Adrenal gland (tissue), 5 donors: ENCODE measurements around the gene NUDT4B.
"Not testable (repeated sequence)": the region's sequence is repeated elsewhere in the genome, so short reads cannot be mapped to it uniquely, and the experiment has no call there.

ENCODE experiments used
- POLR2A ChIP-seq, 2 donors: fragments of 450-650 bp; IDR thresholded peaks; one replicate each; pipeline ENCODE4 v1.6.1; 2017; ENCODE audit warnings: antibody characterized with exemption in 2 of 2, mild to moderate bottlenecking in 2 of 2, moderate library complexity in 1 of 2
- TF ChIP-seq, protein P1 (sequence below), 6 experiments: fragments of 450-650 bp in 4 of 6; fragments of 200-600 bp in 2 of 6; sonication (generic) in 1 of 6; IDR thresholded peaks; 1 replicate in 5 of 6; 2 replicates in 1 of 6; pipeline versions ENCODE4 v1.5.1 to v1.8.0; 2016 to 2021; ENCODE audit warnings: antibody characterized with exemption in 6 of 6, mild to moderate bottlenecking in 2 of 6, moderate library complexity in 1 of 6
- donor health status: DM: no; HTN: no; CAD: no.

GRCh38 chr1:148738667-148739066 lies 9.9 kb upstream of the NUDT4B start:
- TF ChIP-seq, protein P1, sequence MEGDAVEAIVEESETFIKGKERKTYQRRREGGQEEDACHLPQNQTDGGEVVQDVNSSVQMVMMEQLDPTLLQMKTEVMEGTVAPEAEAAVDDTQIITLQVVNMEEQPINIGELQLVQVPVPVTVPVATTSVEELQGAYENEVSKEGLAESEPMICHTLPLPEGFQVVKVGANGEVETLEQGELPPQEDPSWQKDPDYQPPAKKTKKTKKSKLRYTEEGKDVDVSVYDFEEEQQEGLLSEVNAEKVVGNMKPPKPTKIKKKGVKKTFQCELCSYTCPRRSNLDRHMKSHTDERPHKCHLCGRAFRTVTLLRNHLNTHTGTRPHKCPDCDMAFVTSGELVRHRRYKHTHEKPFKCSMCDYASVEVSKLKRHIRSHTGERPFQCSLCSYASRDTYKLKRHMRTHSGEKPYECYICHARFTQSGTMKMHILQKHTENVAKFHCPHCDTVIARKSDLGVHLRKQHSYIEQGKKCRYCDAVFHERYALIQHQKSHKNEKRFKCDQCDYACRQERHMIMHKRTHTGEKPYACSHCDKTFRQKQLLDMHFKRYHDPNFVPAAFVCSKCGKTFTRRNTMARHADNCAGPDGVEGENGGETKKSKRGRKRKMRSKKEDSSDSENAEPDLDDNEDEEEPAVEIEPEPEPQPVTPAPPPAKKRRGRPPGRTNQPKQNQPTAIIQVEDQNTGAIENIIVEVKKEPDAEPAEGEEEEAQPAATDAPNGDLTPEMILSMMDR (IDR thresholded peaks at IDR 0.05), result not testable (repeated sequence)
- not testable (repeated sequence) for TF ChIP-seq POLR2A (IDR thresholded peaks at IDR 0.05)
